Stimulated activated CD4-positive, alpha-beta T cell treated with anti-CD3 and anti-CD28 coated beads, Interleukin-1b, Interleukin-23, amount 100 ng/mL, for 4 hours (primary cell): Measurements from ENCODE around the gene OTUD7B.
"Not testable (repeated sequence)": the region's sequence is repeated elsewhere in the genome, so short reads cannot be mapped to it uniquely, and the experiment has no call there.

Experiments used
- DNase-seq, 2 donors: peaks; one replicate each; pipeline ENCODE4 v3.0.0-alpha.2; 2020; ENCODE audit warnings: low read depth in 2 of 2

Gene OTUD7B

GRCh38 chr1:150003801-150004200 lies 6.7 kb downstream of the OTUD7B start:
- no peak for DNase-seq

- DNase-seq = no peak
Observed at GRCh38 chr1:150002217-150002616, 8.3 kb downstream of the OTUD7B start.

GRCh38 chr1:150001415-150001814 lies 9.1 kb downstream of the OTUD7B start:
- no peak for DNase-seq

GRCh38 chr1:149997585-149998262 lies 12.8 kb downstream of the OTUD7B start:
- no peak for DNase-seq

- no peak for DNase-seq
Observed at GRCh38 chr1:149995927-149996326, 14.6 kb downstream of the OTUD7B start.

GRCh38 chr1:149993764-149994163 lies 16.8 kb downstream of the OTUD7B start:
- no peak for DNase-seq

GRCh38 chr1:149993181-149993580 lies 17.3 kb downstream of the OTUD7B start:
- no peak for DNase-seq

GRCh38 chr1:149987297-149987595 lies 23.3 kb downstream of the OTUD7B start:
- DNase-seq = no peak

- no peak for DNase-seq
Observed at GRCh38 chr1:149986486-149987296, 23.8 kb downstream of the OTUD7B start.

- DNase-seq = no peak
Observed at GRCh38 chr1:149979972-149980540, 30.5 kb downstream of the OTUD7B start.

- no peak for DNase-seq
Observed at GRCh38 chr1:149979245-149979971, 31.1 kb downstream of the OTUD7B start.

GRCh38 chr1:149978547-149979023 lies 31.9 kb downstream of the OTUD7B start:
- no peak for DNase-seq

- DNase-seq = no peak
Observed at GRCh38 chr1:149977345-149977744, 33.2 kb downstream of the OTUD7B start.

- no peak for DNase-seq
Observed at GRCh38 chr1:149972547-149972946, 38.0 kb downstream of the OTUD7B start.

- no peak for DNase-seq
Observed at GRCh38 chr1:149967646-149968045, 42.9 kb downstream of the OTUD7B start.

GRCh38 chr1:149967041-149967440 lies 43.5 kb downstream of the OTUD7B start:
- no peak for DNase-seq

- DNase-seq = no peak
Observed at GRCh38 chr1:149966405-149966804, 44.1 kb downstream of the OTUD7B start.

GRCh38 chr1:149965440-149965839 lies 45.1 kb downstream of the OTUD7B start:
- no peak for DNase-seq

GRCh38 chr1:149963358-149963757 lies 47.2 kb downstream of the OTUD7B start:
- DNase-seq = no peak

GRCh38 chr1:149962736-149963135 lies 47.8 kb downstream of the OTUD7B start:
- no peak for DNase-seq

GRCh38 chr1:149962039-149962647 lies 48.4 kb downstream of the OTUD7B start:
- peak in 1 of 2 donors; percentile 45 for DNase-seq

- DNase-seq = not testable (repeated sequence)
Observed at GRCh38 chr1:149957548-149957947, 53.0 kb downstream of the OTUD7B start.
